Naive thymus-derived CD4-positive, alpha-beta T cell (primary cell): ENCODE results near the gene C1orf159. TPM values are rescaled to one million over a fixed set of nuclear protein-coding genes. Genes with fewer than 3 reads are reported as not detected.

ENCODE experiments used
- ATAC-seq: fragments of 150-1000 bp; cut with Tn5 transposase; 2 replicates; pipeline ENCODE4 v1.10.0; 2021; ENCODE audit warnings: mild to moderate bottlenecking, moderate library complexity
- CTCF ChIA-PET: fragments of 350-600 bp; sonication (Branson Sonifier 250); formaldehyde crosslinking; loops from one replicate; lab custom pipeline; 2021; ENCODE audit warnings: antibody characterized with exemption; lab: Charles Lee
- POLR2A ChIA-PET: fragments of 350-600 bp; sonication (Branson Sonifier 250); formaldehyde crosslinking; loops from one replicate; lab custom pipeline; 2021; ENCODE audit warnings: antibody characterized with exemption, inconsistent platforms; lab: Charles Lee
- DNase-seq, 9 donors: peaks; one replicate each; pipeline versions ENCODE4 v3.0.0 to v3.0.0-alpha.2; 2020 to 2022; ENCODE audit warnings: mixed read lengths in 1 of 9
- H3K27ac ChIP-seq: one replicate; pipeline ENCODE4 v1.7.0; 2013; ENCODE audit warnings: mild to moderate bottlenecking, low read depth, low read length, moderate library complexity
- H3K27me3 ChIP-seq, 2 donors: one replicate each; pipeline ENCODE4 v1.7.0; 2013; ENCODE audit warnings: low read length in 2 of 2, mild to moderate bottlenecking in 2 of 2, moderate library complexity in 2 of 2; ENCODE audit not compliant: control insufficient read depth in 2 of 2, insufficient read depth in 2 of 2
- H3K36me3 ChIP-seq, 3 experiments: 1 replicate in 2 of 3; 2 replicates in 1 of 3; pipeline ENCODE4 v1.7.0; 2013; ENCODE audit warnings: low read length in 3 of 3, mild to moderate bottlenecking in 3 of 3, moderate library complexity in 1 of 3; ENCODE audit not compliant: insufficient read depth in 3 of 3, control insufficient read depth in 2 of 3
- H3K4me1 ChIP-seq, 2 donors: one replicate each; pipeline ENCODE4 v1.7.0; 2013; ENCODE audit warnings: low read length in 2 of 2, mild to moderate bottlenecking in 2 of 2, moderate library complexity in 1 of 2; ENCODE audit not compliant: control insufficient read depth in 2 of 2, insufficient read depth in 2 of 2
- H3K4me3 ChIP-seq: 2 replicates; pipeline ENCODE4 v1.7.0; 2013; ENCODE audit warnings: mild to moderate bottlenecking, low read length
- H3K9me3 ChIP-seq, 3 experiments: 1 replicate in 2 of 3; 2 replicates in 1 of 3; pipeline ENCODE4 v1.7.0; 2013; ENCODE audit warnings: low read length in 3 of 3; ENCODE audit not compliant: control insufficient read depth in 2 of 3
- H3K27ac Mint-ChIP-seq, 9 donors: one replicate each; pipeline ENCODE4 v1.8.0; 2020 to 2022; ENCODE audit warnings: mixed read lengths in 9 of 9, mild to moderate bottlenecking in 8 of 9, moderate library complexity in 5 of 9, inconsistent platforms in 2 of 9
- H3K27me3 Mint-ChIP-seq, 5 donors: one replicate each; pipeline ENCODE4 v1.8.0; 2021 to 2022; ENCODE audit warnings: mixed read lengths in 5 of 5, mild to moderate bottlenecking in 1 of 5
- H3K36me3 Mint-ChIP-seq, 5 donors: one replicate each; pipeline ENCODE4 v1.8.0; 2020 to 2022; ENCODE audit warnings: mixed read lengths in 5 of 5, mild to moderate bottlenecking in 3 of 5, inconsistent platforms in 1 of 5
- H3K4me1 Mint-ChIP-seq, 7 donors: one replicate each; pipeline ENCODE4 v1.8.0; 2020 to 2022; ENCODE audit warnings: mixed read lengths in 7 of 7, mild to moderate bottlenecking in 3 of 7, inconsistent platforms in 1 of 7
- H3K4me3 Mint-ChIP-seq, 10 donors: one replicate each; pipeline ENCODE4 v1.8.0; 2020 to 2022; ENCODE audit warnings: mild to moderate bottlenecking in 10 of 10, mixed read lengths in 10 of 10, moderate library complexity in 6 of 10, inconsistent platforms in 2 of 10
- H3K9me3 Mint-ChIP-seq, 11 donors: one replicate each; pipeline ENCODE4 v1.8.0; 2020 to 2022; ENCODE audit warnings: mixed read lengths in 11 of 11, mild to moderate bottlenecking in 4 of 11, inconsistent platforms in 1 of 11, moderate library complexity in 1 of 11
- intact Hi-C, 2 donors: fragments of 100-400 bp; cut with micrococcal nuclease; formaldehyde crosslinking; loops; one replicate each; pipeline ENCODE4 v1.15.1; 2023
- polyA plus RNA-seq, 2 donors: library from polyadenylated mRNA; unstranded; fragments of 300-500 nt; fragmentation: Illumina TruSeq; gene quantifications; one replicate each; pipeline ENCODE4 v1.2.3, GENCODE V29; 2021
- total RNA-seq, 6 experiments: library from RNA in 5 of 6; stranded (reverse) in 5 of 6; gene quantifications; 1 replicate in 5 of 6; 2 replicates in 1 of 6; pipeline ENCODE4 v1.2.3 and lab custom pipeline; 2021 to 2026

The C1orf159 gene
- total and polyA plus RNA-seq, 7 experiments from 2014 or later = 6.4 to 21.9 (median 19.2) TPM

GRCh38 chr1:1114431-1114830 is 1.5 kb downstream of the C1orf159 start:
- intact Hi-C loops = loop anchor here in 1 of 2 donors (10.0 kb wide), 1 partner anchor 500 kb away; the partner anchor contains the start of gene MIB2
- ChIA-PET POLR2A (no interaction called here), CTCF (no interaction called here)
- Mint-ChIP-seq H3K27ac (peak overlapping the region in 3 of 9 donors; percentile 38 to 76 (median 66)), H3K4me3 (peak overlapping the region; percentile 73 to 86 (median 79)), H3K36me3 (peaks cover 11 to 31% (median 17%) of the 10 kb centered on the region in 5 donors), H3K27me3 (peaks cover 0 to 11% (median 0%) of the 10 kb centered on the region in 5 donors), H3K9me3 (peaks cover 0 to 13% (median 5%) of the 10 kb centered on the region in 11 donors), H3K4me1 (peaks cover 0 to 20% (median 13%) of the 10 kb centered on the region in 7 donors)
- Histone ChIP-seq H3K9me3 (peaks cover 0 to 10% (median 0%) of the 10 kb centered on the region in 3 experiments), H3K4me3 (no peak overlapping the region), H3K27me3 (no peaks in the 10 kb centered on the region), H3K4me1 (peaks cover 0 to 4% of the 10 kb centered on the region in 2 donors), H3K27ac (no peak overlapping the region), H3K36me3 (peaks cover 0 to 13% (median 0%) of the 10 kb centered on the region in 3 experiments)
- DNase-seq = no peak
- no peak for ATAC-seq

GRCh38 chr1:1112237-1112985 is 3.5 kb downstream of the C1orf159 start:
- ChIA-PET CTCF (interaction anchor here (0.7 kb wide), 1 partner anchor 145 kb away, joined by 3 read pairs; no protein-coding TSS in a partner anchor), POLR2A (no interaction called here)
- no peak overlapping the region for H3K27ac ChIP-seq
- peaks cover 0 to 10% (median 0%) of the 10 kb centered on the region in 3 experiments for H3K9me3 ChIP-seq
- peaks cover 0 to 4% of the 10 kb centered on the region in 2 donors for H3K4me1 ChIP-seq
- ATAC-seq (no peak), DNase-seq (no peak)
- Mint-ChIP-seq H3K27ac (no peak overlapping the region), H3K4me3 (peak overlapping the region in 2 of 10 donors; percentile 41 to 77), H3K4me1 (peaks cover 0 to 22% (median 16%) of the 10 kb centered on the region in 7 donors), H3K27me3 (no peaks in the 10 kb centered on the region), H3K36me3 (peaks cover 11 to 36% (median 19%) of the 10 kb centered on the region in 5 donors), H3K9me3 (peaks cover 0 to 17% (median 5%) of the 10 kb centered on the region in 11 donors)
- H3K27me3 ChIP-seq = no peaks in the 10 kb centered on the region
- intact Hi-C loops = loop anchor here in 1 of 2 donors (10.0 kb wide), 1 partner anchor 502 kb away; the partner anchor contains the start of gene MIB2
- H3K4me3 ChIP-seq = no peak overlapping the region
- H3K36me3 ChIP-seq = peaks cover 0 to 13% (median 0%) of the 10 kb centered on the region in 3 experiments

- CTCF ChIA-PET = no interaction called here
- H3K27me3 Mint-ChIP-seq = no peaks in the 10 kb centered on the region
These were observed 4.2 kb downstream of the C1orf159 start for GRCh38 chr1:1111516-1112236.

GRCh38 chr1:1110561-1110971 is 5.3 kb downstream of the C1orf159 start:
- peaks cover 0 to 13% (median 0%) of the 10 kb centered on the region in 3 experiments for H3K36me3 ChIP-seq
- ChIA-PET CTCF (no interaction called here), POLR2A (interaction anchor here (1.4 kb wide), 1 partner anchor 9 kb away, joined by 3 read pairs; no protein-coding TSS in a partner anchor)
- no peak for ATAC-seq
- H3K27me3 ChIP-seq = no peaks in the 10 kb centered on the region
- Mint-ChIP-seq H3K36me3 (peaks cover 11 to 38% (median 19%) of the 10 kb centered on the region in 5 donors), H3K9me3 (peaks cover 0 to 17% (median 5%) of the 10 kb centered on the region in 11 donors), H3K4me1 (peaks cover 0 to 32% (median 23%) of the 10 kb centered on the region in 7 donors), H3K27me3 (no peaks in the 10 kb centered on the region), H3K27ac (no peak overlapping the region), H3K4me3 (no peak overlapping the region)
- peaks cover 0 to 10% (median 0%) of the 10 kb centered on the region in 3 experiments for H3K9me3 ChIP-seq
- intact Hi-C loops = loop anchor here in 1 of 2 donors (10.0 kb wide), 1 partner anchor 504 kb away; the partner anchor contains the start of gene MIB2
- peaks cover 0 to 4% of the 10 kb centered on the region in 2 donors for H3K4me1 ChIP-seq
- H3K4me3 ChIP-seq = no peak overlapping the region
- DNase-seq = no peak
- H3K27ac ChIP-seq = no peak overlapping the region

More at GRCh38 chr1:1111516-1112236, 4.2 kb downstream of the C1orf159 start:
- peaks cover 0 to 13% (median 0%) of the 10 kb centered on the region in 3 experiments for H3K36me3 ChIP-seq
- ATAC-seq = no peak
- H3K4me3 ChIP-seq = no peak overlapping the region
- H3K27ac ChIP-seq = no peak overlapping the region
- peaks cover 0 to 4% of the 10 kb centered on the region in 2 donors for H3K4me1 ChIP-seq
- no peaks in the 10 kb centered on the region for H3K27me3 ChIP-seq
- POLR2A ChIA-PET = interaction anchor here (1.4 kb wide), 1 partner anchor 10 kb away, joined by 3 read pairs; no protein-coding TSS in a partner anchor
- H3K4me1 Mint-ChIP-seq = peaks cover 0 to 23% (median 17%) of the 10 kb centered on the region in 7 donors
- H3K36me3 Mint-ChIP-seq = peaks cover 11 to 36% (median 19%) of the 10 kb centered on the region in 5 donors
- H3K27ac Mint-ChIP-seq = no peak overlapping the region
- peaks cover 0 to 17% (median 5%) of the 10 kb centered on the region in 11 donors for H3K9me3 Mint-ChIP-seq
- intact Hi-C loops = loop anchor here in 1 of 2 donors (10.0 kb wide), 1 partner anchor 503 kb away; the partner anchor contains the start of gene MIB2
- peaks cover 0 to 10% (median 0%) of the 10 kb centered on the region in 3 experiments for H3K9me3 ChIP-seq
- no peak for DNase-seq
- peak overlapping the region in 1 of 10 donors; percentile 77 for H3K4me3 Mint-ChIP-seq

- H3K27ac ChIP-seq = no peak overlapping the region
- peaks cover 0 to 13% (median 0%) of the 10 kb centered on the region in 3 experiments for H3K36me3 ChIP-seq
- H3K9me3 ChIP-seq = peaks cover 0 to 10% (median 0%) of the 10 kb centered on the region in 3 experiments
- Mint-ChIP-seq H3K9me3 (peaks cover 0 to 17% (median 5%) of the 10 kb centered on the region in 11 donors), H3K27me3 (no peaks in the 10 kb centered on the region), H3K27ac (no peak overlapping the region), H3K4me1 (peaks cover 0 to 30% (median 20%) of the 10 kb centered on the region in 7 donors), H3K4me3 (no peak overlapping the region), H3K36me3 (peaks cover 11 to 35% (median 19%) of the 10 kb centered on the region in 5 donors)
- no peak overlapping the region for H3K4me3 ChIP-seq
- ChIA-PET CTCF (no interaction called here), POLR2A (no interaction called here)
- intact Hi-C loops = loop anchor here in 1 of 2 donors (10.0 kb wide), 1 partner anchor 505 kb away; the partner anchor contains the start of gene MIB2
- H3K27me3 ChIP-seq = no peaks in the 10 kb centered on the region
- no peak for ATAC-seq
- DNase-seq = no peak
- H3K4me1 ChIP-seq = peaks cover 0 to under 1% of the 10 kb centered on the region in 2 donors
These were observed 6.1 kb downstream of the C1orf159 start for GRCh38 chr1:1109743-1110142.
